Measurements from ENCODE around the gene GSC.
"Not testable (repeated sequence)": the region's sequence is repeated elsewhere in the genome, so short reads cannot be mapped to it uniquely, and the experiment has no call there.

Gene GSC

GRCh38 chr14:94738097-94738496, 31.8 kb downstream of the GSC start:
- no peak for DNase-seq

GRCh38 chr14:94728950-94729349, 41.0 kb downstream of the GSC start:
- DNase-seq, result no peak

GRCh38 chr14:94728440-94728839, 41.5 kb downstream of the GSC start:
- DNase-seq, result not testable (repeated sequence)

GRCh38 chr14:94726649-94727048, 43.3 kb downstream of the GSC start:
- DNase-seq, result not testable (repeated sequence)

GRCh38 chr14:94724993-94725392, 44.9 kb downstream of the GSC start:
- DNase-seq, result no peak

- DNase-seq, result no peak
Measured at GRCh38 chr14:94722397-94722796, 47.5 kb downstream of the GSC start.

All from CD4-positive, alpha-beta T cell treated with Interleukin-4 for 4 hours (primary cell).